Fibroblast of the aortic adventitia (primary cell): ENCODE results near the gene CORO7. TPM values are rescaled to one million over a fixed set of nuclear protein-coding genes. Genes with fewer than 3 reads are reported as not detected.

ENCODE experiments used
- DNase-seq: peaks from one replicate; pipeline ENCODE4 v3.0.0-alpha.2; 2010; ENCODE audit warnings: low read depth
- H3K4me3 ChIP-seq: 2 replicates; pipeline ENCODE4 v1.5.1; 2011; ENCODE audit warnings: low read depth, mild to moderate bottlenecking, control low read depth, low read length, moderate library complexity
- CTCF ChIP-seq: IDR thresholded peaks from 2 replicates; pipeline ENCODE4 v1.5.1; 2011; ENCODE audit warnings: mild to moderate bottlenecking, low read length, control low read depth, inconsistent platforms; ENCODE audit not compliant: insufficient read depth
- total RNA-seq: library from RNA; depleted of rRNA; stranded (reverse); fragments of >200 nt; gene quantifications from 2 replicates; pipeline ENCODE4 v1.2.3, GENCODE V29; 2012; ENCODE audit warnings: low replicate concordance

The CORO7 gene
- total RNA-seq, 1 donor = 16.7 TPM

- DNase-seq = no peak
- no peak for TF ChIP-seq CTCF
- no peak overlapping the region for H3K4me3 ChIP-seq
Measured at GRCh38 chr16:4365014-4365406, 51.4 kb downstream of the CORO7 start.

- DNase-seq = no peak
- TF ChIP-seq CTCF = no peak
- no peak overlapping the region for H3K4me3 ChIP-seq
Measured at GRCh38 chr16:4364196-4365013, 52.0 kb downstream of the CORO7 start.

- no peak overlapping the region for H3K4me3 ChIP-seq
- no peak for TF ChIP-seq CTCF
- DNase-seq = no peak
Measured at GRCh38 chr16:4362476-4363135, 53.8 kb downstream of the CORO7 start.

GRCh38 chr16:4361944-4362311 is 54.5 kb downstream of the CORO7 start:
- TF ChIP-seq CTCF = no peak
- DNase-seq = no peak
- no peak overlapping the region for H3K4me3 ChIP-seq

GRCh38 chr16:4361033-4361943 is 55.1 kb downstream of the CORO7 start:
- H3K4me3 ChIP-seq = no peak overlapping the region
- no peak for DNase-seq
- no peak for TF ChIP-seq CTCF

GRCh38 chr16:4360538-4361021 is 55.8 kb downstream of the CORO7 start:
- DNase-seq = no peak
- no peak for TF ChIP-seq CTCF
- H3K4me3 ChIP-seq = no peak overlapping the region
